Testis (tissue), 3 donors: Measurements from ENCODE around the gene GNAI1. TPM values are rescaled to one million over a fixed set of nuclear protein-coding genes. Genes with fewer than 3 reads are reported as not detected.

Experiments
- DNase-seq: peaks from one replicate; pipeline ENCODE4 v3.0.0-alpha.2; 2019
- H3K27ac ChIP-seq, 2 donors: fragments of 200-600 bp; sonication (generic); one replicate each; pipeline ENCODE4 v1.5.1; 2019
- H3K27me3 ChIP-seq: fragments of 200-600 bp; sonication (generic); one replicate; pipeline ENCODE4 v1.5.1; 2019
- H3K36me3 ChIP-seq: fragments of 200-600 bp; sonication (generic); one replicate; pipeline ENCODE4 v1.5.1; 2017; ENCODE audit warnings: low read depth; ENCODE audit errors: missing control alignments
- H3K4me1 ChIP-seq: fragments of 200-600 bp; sonication (generic); one replicate; pipeline ENCODE4 v1.5.1; 2019
- H3K4me3 ChIP-seq, 2 donors: fragments of 200-600 bp; sonication (generic); one replicate each; pipeline ENCODE4 v1.5.1; 2017 to 2019
- H3K9me3 ChIP-seq: fragments of 200-600 bp; sonication (generic); one replicate; pipeline ENCODE4 v1.5.1; 2017
- POLR2A ChIP-seq: fragments of 450-650 bp; IDR thresholded peaks from one replicate; pipeline ENCODE4 v1.6.1; 2017; ENCODE audit warnings: antibody characterized with exemption, mild to moderate bottlenecking, moderate library complexity
- WGBS, 2 donors: methylation state at CpG; one replicate each; pipeline ENCODE4 v1.1.5; 2018; 5-methylcytosine and 5-hydroxymethylcytosine counted together
- intact Hi-C: fragments of 100-400 bp; cut with DNase I; formaldehyde crosslinking; loops from one replicate; pipeline ENCODE4 v1.15.1; 2023; ENCODE audit warnings: low total_unique reads
- polyA plus RNA-seq: library from polyadenylated mRNA; stranded (reverse); fragments of 350-450 nt; fragmentation: Illumina TruSeq; extraction: RNeasy Lipid Tissue Mini Kit (QIAGEN cat#74804); gene quantifications from one replicate; pipeline ENCODE4 v1.2.3, GENCODE V29; 2014; ENCODE audit warnings: low read depth, low replicate concordance; ENCODE audit not compliant: insufficient read depth
- total RNA-seq, 2 donors: library from RNA; depleted of rRNA; stranded (reverse); fragments of >200 nt; gene quantifications; one replicate each; pipeline ENCODE4 v1.2.3, GENCODE V29; 2016
- TF ChIP-seq, protein P1 (sequence below), 3 experiments: fragments of 450-650 bp in 2 of 3; fragments of 200-600 bp in 1 of 3; sonication (generic) in 1 of 3; IDR thresholded peaks; one replicate each; pipeline ENCODE4 v1.5.1; 2016 to 2019; ENCODE audit warnings: antibody characterized with exemption in 3 of 3, mild to moderate bottlenecking in 2 of 3, moderate library complexity in 1 of 3

Gene GNAI1
- total and polyA plus RNA-seq, 3 donors from 2014 or later = 46.9 to 61.6 (median 59.0) TPM

DNA sequence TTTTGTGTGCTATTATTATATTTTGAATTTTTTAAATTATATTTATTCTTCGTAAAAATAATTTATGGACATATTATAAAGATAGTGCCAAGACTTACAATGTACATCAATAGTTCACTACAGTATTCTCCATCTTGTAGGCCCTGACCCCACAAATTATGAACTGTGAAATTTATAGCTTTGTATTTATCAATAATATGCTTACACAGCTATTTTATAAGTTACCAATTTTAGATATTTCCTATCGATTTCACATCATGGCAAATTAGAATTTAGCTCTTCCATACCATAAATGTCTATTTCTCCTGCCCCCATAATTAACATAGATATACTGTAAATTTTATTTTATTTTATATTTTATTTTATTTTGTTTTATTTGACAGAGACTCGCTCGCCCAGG lies 34.4 kb upstream of the GNAI1 start:
- WGBS, 2 donors = 94 to 96% methylated on average over 4 of the region's 4 CpGs
- Histone ChIP-seq H3K4me1 (no peaks in the 10 kb centered on the region), H3K9me3 (no peaks in the 10 kb centered on the region), H3K27me3 (no peaks in the 10 kb centered on the region), H3K36me3 (no peaks in the 10 kb centered on the region), H3K27ac (no peak overlapping the region), H3K4me3 (no peak overlapping the region)
- intact Hi-C loops = no loop called here
- TF ChIP-seq, protein P1, sequence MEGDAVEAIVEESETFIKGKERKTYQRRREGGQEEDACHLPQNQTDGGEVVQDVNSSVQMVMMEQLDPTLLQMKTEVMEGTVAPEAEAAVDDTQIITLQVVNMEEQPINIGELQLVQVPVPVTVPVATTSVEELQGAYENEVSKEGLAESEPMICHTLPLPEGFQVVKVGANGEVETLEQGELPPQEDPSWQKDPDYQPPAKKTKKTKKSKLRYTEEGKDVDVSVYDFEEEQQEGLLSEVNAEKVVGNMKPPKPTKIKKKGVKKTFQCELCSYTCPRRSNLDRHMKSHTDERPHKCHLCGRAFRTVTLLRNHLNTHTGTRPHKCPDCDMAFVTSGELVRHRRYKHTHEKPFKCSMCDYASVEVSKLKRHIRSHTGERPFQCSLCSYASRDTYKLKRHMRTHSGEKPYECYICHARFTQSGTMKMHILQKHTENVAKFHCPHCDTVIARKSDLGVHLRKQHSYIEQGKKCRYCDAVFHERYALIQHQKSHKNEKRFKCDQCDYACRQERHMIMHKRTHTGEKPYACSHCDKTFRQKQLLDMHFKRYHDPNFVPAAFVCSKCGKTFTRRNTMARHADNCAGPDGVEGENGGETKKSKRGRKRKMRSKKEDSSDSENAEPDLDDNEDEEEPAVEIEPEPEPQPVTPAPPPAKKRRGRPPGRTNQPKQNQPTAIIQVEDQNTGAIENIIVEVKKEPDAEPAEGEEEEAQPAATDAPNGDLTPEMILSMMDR (IDR thresholded peaks at IDR 0.05) = no peak
- no peak for TF ChIP-seq POLR2A
- no peak for DNase-seq

DNA sequence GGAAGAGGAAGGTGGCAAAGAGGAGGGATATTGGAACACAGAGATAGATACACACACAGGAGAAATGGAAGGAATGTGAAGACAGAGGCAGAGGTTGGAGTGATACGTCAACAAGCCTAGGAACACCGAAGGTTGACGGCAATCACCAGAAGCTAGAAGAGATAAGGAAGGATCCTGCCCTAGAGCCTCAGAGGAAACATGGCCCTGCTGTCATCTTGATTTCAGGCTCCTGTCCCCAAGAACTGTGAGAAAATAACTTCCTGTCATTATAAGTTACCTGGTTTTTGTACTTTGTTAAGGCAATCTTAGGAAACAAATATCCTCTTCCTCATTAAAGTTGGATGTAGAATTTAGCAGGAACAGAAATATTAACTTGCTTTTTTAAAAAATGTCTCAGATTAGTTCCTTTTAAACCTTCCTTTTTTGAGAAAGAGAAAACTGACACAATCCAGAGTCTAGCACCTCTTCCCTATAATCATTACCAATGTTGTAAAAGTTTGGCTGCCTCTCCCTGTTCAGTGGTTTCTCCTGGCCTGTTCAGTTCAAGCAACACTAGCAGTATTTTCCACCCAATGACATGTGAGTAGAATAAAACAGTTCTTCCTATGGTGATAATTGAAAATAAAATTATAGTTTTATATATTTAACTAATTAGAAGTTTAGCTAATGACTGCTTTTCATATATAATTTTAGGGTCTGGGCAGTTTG lies 28.8 kb upstream of the GNAI1 start:
- DNase-seq = no peak
- Histone ChIP-seq H3K36me3 (no peaks in the 10 kb centered on the region), H3K27ac (no peak overlapping the region), H3K9me3 (no peaks in the 10 kb centered on the region), H3K27me3 (no peaks in the 10 kb centered on the region), H3K4me1 (no peaks in the 10 kb centered on the region), H3K4me3 (no peak overlapping the region)
- 82 to 97% methylated on average over 3 of the region's 3 CpGs for WGBS, 2 donors
- intact Hi-C loops = no loop called here
- TF ChIP-seq, protein P1 (IDR thresholded peaks at IDR 0.05) = no peak
- no peak for TF ChIP-seq POLR2A

DNA sequence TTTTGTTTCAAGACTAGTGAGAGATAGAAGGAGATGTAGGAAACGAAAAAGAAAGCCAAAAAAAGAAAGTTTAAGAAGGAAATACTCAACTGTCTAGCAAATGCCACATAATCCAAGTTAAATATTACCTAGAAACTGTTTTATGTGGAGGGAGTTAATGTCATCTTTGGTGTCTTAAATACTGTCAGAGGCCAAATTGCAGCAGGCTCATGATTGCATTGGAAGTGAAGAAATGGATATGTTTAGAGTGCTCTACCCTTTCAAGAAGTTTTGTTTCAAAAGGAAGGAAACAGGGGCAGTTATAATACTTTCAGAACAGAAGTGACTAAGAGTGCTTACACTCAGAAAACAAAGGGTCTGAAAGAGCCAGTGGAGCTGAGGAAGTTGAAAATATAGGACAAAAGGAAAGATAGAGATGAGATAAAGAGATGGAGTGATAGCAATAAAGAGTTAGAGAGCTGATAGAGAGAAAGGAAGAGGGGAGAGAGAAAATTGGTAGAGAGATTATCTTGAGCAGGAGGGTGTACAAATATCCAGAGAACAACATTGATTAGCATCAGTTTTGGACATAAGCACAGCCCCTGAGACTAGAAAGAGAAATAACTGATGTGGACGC lies 28.0 kb upstream of the GNAI1 start:
- 75 to 77% methylated on average over 2 of the region's 2 CpGs for WGBS, 2 donors
- no peaks in the 10 kb centered on the region for H3K4me1 ChIP-seq
- H3K4me3 ChIP-seq = no peak overlapping the region
- no peak for TF ChIP-seq POLR2A
- TF ChIP-seq, protein P1 (IDR thresholded peaks at IDR 0.05) = no peak
- no peak for DNase-seq
- intact Hi-C loops = no loop called here
- no peaks in the 10 kb centered on the region for H3K36me3 ChIP-seq
- H3K27ac ChIP-seq = no peak overlapping the region
- H3K27me3 ChIP-seq = no peaks in the 10 kb centered on the region
- no peaks in the 10 kb centered on the region for H3K9me3 ChIP-seq

DNA sequence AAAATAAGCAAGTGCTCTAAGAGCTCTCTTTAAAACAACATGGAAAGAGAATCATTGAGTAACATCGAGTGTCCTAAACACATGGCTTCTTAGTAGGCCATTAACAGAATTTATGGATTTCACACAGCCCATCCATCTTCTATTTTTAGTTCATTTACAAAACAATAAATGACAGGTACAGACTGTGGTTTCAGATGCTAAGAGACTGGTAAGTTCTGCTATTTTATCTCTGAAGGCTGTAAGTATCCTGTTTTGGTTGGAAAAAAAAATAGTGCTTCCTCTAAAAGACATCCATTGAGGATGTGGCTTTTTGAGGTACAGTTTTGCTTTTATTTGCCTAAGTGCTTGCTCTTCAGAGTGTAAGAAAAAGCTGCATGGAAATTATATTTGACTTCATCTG lies 27.4 kb upstream of the GNAI1 start:
- Histone ChIP-seq H3K9me3 (no peaks in the 10 kb centered on the region), H3K27ac (no peak overlapping the region), H3K4me1 (no peaks in the 10 kb centered on the region), H3K27me3 (no peaks in the 10 kb centered on the region), H3K4me3 (no peak overlapping the region), H3K36me3 (no peaks in the 10 kb centered on the region)
- intact Hi-C loops = no loop called here
- no peak for TF ChIP-seq POLR2A
- TF ChIP-seq, protein P1 (IDR thresholded peaks at IDR 0.05) = no peak
- DNase-seq = no peak
- 82 to 90% methylated on average over 1 of the region's 1 CpG for WGBS, 2 donors

DNA sequence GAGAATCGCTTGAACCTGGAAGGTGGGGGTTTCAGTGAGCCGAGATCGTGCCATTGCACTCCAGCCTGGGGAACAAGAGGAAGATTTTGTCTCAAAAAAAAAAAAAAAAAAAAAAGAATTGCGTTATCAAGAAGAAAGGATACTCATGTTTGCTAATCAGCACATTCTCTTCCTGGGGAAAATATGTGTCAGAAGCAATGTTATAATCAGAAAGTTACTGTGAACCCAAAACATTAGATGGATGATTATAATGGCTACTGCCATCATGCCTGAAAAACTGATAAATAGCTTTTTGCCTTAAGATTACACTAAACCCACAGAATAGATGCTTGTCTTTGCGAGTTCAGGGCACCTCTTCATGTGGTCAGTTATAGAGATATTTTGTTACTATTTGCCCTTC lies 24.3 kb upstream of the GNAI1 start:
- no peaks in the 10 kb centered on the region for H3K36me3 ChIP-seq
- H3K27ac ChIP-seq = peak overlapping the region in 1 of 2 donors; percentile 29
- H3K9me3 ChIP-seq = no peaks in the 10 kb centered on the region
- no peak overlapping the region for H3K4me3 ChIP-seq
- intact Hi-C loops = no loop called here
- no peaks in the 10 kb centered on the region for H3K4me1 ChIP-seq
- DNase-seq = no peak
- no peaks in the 10 kb centered on the region for H3K27me3 ChIP-seq
- TF ChIP-seq POLR2A = no peak
- TF ChIP-seq, protein P1 (IDR thresholded peaks at IDR 0.05) = no peak
- WGBS, 2 donors = 69 to 71% methylated on average over 5 of the region's 5 CpGs
